IMR-90 (cell line): Measurements from ENCODE around the gene ZKSCAN5. TPM values are rescaled to one million over a fixed set of nuclear protein-coding genes. Genes with fewer than 3 reads are reported as not detected.

Source experiments
- CEBPB ChIP-seq: IDR thresholded peaks from 2 replicates; pipeline ENCODE4 v1.6.1; 2012; ENCODE audit warnings: low read depth, low read length, improper control_type of control experiment
- MAZ ChIP-seq: IDR thresholded peaks from 2 replicates; pipeline ENCODE4 v1.6.1; 2012; ENCODE audit warnings: low read depth, mild to moderate bottlenecking, low read length, improper control_type of control experiment, moderate library complexity, borderline replicate concordance
- SMC3 ChIP-seq: fragments of 150-350 bp; IDR thresholded peaks from 2 replicates; pipeline ENCODE4 v1.6.1; 2016; ENCODE audit warnings: low read depth, mild to moderate bottlenecking, antibody characterized with exemption, low read length, moderate library complexity
- polyA plus RNA-seq, 3 experiments: library from polyadenylated mRNA; depleted of rRNA; stranded (reverse); fragments of >200 nt; gene quantifications; 2 replicates each; pipeline ENCODE4 v1.2.3, GENCODE V29; 2012; ENCODE audit warnings: low replicate concordance in 1 of 3
- total RNA-seq: library from RNA; depleted of rRNA; stranded (reverse); fragments of >200 nt; gene quantifications from 2 replicates; pipeline ENCODE4 v1.2.3, GENCODE V29; 2012

Gene ZKSCAN5
- total and polyA plus RNA-seq, 2 of the 4 experiments (the other 2 are of a cell fraction), result 5.5 to 16.3 TPM

DNA sequence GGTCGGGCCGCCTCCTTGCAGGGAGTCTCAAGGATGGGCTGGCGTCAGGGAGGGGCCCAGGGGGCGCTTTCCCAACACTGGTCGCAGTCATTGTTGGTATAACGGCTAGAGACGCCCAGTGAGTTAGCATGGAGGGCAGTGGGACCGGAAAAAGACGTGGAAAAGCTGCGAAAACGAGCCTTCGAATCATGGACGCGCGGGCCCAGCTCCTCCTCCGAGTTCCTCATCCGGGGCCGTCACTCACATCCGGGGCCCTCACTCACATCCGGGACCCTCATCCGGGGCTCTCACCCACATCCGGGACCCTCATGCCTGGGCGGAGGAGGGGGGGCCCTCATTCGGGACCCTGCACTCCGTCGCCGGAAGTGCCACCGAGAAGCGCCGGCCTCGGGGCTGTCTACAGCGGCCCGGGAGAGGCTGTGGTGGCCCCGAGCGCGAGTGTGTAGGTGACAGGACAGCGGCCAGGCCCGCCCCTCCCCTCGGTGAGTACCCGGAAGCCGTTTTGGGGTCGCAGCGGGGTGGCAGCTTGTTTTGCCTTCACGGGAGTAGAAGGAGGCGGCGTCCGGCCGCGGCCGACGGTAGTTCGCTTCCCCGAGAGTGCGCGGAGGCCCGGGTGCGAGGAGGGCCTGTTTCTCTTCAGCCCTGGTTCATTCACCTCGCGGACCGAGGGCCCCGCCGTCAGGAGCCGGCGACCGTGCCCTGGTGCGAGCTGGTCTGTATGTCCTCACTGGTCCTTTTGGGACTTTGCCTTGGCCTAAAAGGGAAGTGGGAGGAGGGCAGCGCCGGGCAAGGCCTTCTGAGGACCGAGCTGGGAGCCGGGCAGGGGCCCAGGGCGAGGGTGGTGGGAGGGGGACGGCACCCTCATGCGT is 54.1 kb downstream of the ZKSCAN5 start, which contains the start of gene ZNF655 (continued):
- TF ChIP-seq SMC3 (no peak), MAZ (peak; percentile 69; the same call in 1 of the 2 replicates), CEBPB (peak; percentile 32; the same call in 1 of the 2 replicates)
